Naive thymus-derived CD8-positive, alpha-beta T cell (primary cell): ENCODE data around the gene GGTLC2. TPM values are rescaled to one million over a fixed set of nuclear protein-coding genes. Genes with fewer than 3 reads are reported as not detected.
"Not testable (repeated sequence)": the region's sequence is repeated elsewhere in the genome, so short reads cannot be mapped to it uniquely, and the experiment has no call there.

Experiments
- ATAC-seq, 2 donors: fragments of 150-1000 bp; cut with Tn5 transposase in 1 of 2; sonication (Bioruptor Pico), chemical (Tn5 transposase) in 1 of 2; 1 replicate in 1 of 2; 2 replicates in 1 of 2; pipeline ENCODE4 v1.10.0; 2021; ENCODE audit warnings: mild to moderate bottlenecking in 2 of 2, moderate library complexity in 2 of 2
- POLR2A ChIA-PET: fragments of 350-600 bp; sonication (Branson Sonifier 250); formaldehyde crosslinking; loops from one replicate; lab custom pipeline; 2021; ENCODE audit warnings: antibody characterized with exemption; lab: Charles Lee
- DNase-seq, 10 donors: peaks; one replicate each; pipeline versions ENCODE4 v3.0.0 to v3.0.0-alpha.2; 2020 to 2022
- H3K27ac Mint-ChIP-seq, 10 donors: one replicate each; pipeline ENCODE4 v1.8.0; 2020 to 2022; ENCODE audit warnings: mild to moderate bottlenecking in 10 of 10, mixed read lengths in 10 of 10, moderate library complexity in 4 of 10, inconsistent platforms in 1 of 10
- H3K27me3 Mint-ChIP-seq, 5 donors: one replicate each; pipeline ENCODE4 v1.8.0; 2021 to 2022; ENCODE audit warnings: mixed read lengths in 5 of 5
- H3K36me3 Mint-ChIP-seq, 3 donors: one replicate each; pipeline ENCODE4 v1.8.0; 2020 to 2022; ENCODE audit warnings: mixed read lengths in 3 of 3, mild to moderate bottlenecking in 2 of 3, inconsistent platforms in 1 of 3
- H3K4me1 Mint-ChIP-seq, 4 donors: one replicate each; pipeline ENCODE4 v1.8.0; 2021 to 2022; ENCODE audit warnings: mixed read lengths in 4 of 4
- H3K4me3 Mint-ChIP-seq, 10 donors: one replicate each; pipeline ENCODE4 v1.8.0; 2020 to 2022; ENCODE audit warnings: mild to moderate bottlenecking in 10 of 10, mixed read lengths in 10 of 10, moderate library complexity in 6 of 10, inconsistent platforms in 1 of 10
- H3K9me3 Mint-ChIP-seq, 9 donors: one replicate each; pipeline ENCODE4 v1.8.0; 2020 to 2022; ENCODE audit warnings: mixed read lengths in 9 of 9, mild to moderate bottlenecking in 3 of 9, inconsistent platforms in 1 of 9, moderate library complexity in 1 of 9
- polyA plus RNA-seq, 3 donors: library from polyadenylated mRNA; unstranded; fragments of 300-500 nt; fragmentation: Illumina TruSeq; gene quantifications; one replicate each; pipeline ENCODE4 v1.2.3, GENCODE V29; 2021
- total RNA-seq, 8 experiments: library from RNA in 2 of 8; stranded (reverse) in 2 of 8; gene quantifications; one replicate each; pipeline ENCODE4 v1.2.3 and lab custom pipeline; 2021 to 2026

Gene GGTLC2
- total and polyA plus RNA-seq, 5 experiments from 2014 or later, result not detected

GRCh38 chr22:22616636-22617035 lies 27.8 kb upstream of the GGTLC2 start:
- Mint-ChIP-seq H3K36me3 (no peaks in the 10 kb centered on the region), H3K27me3 (peaks cover 3 to 18% (median 8%) of the 10 kb centered on the region in 5 donors), H3K9me3 (no peaks in the 10 kb centered on the region), H3K4me1 (peaks cover 0 to 11% (median 6%) of the 10 kb centered on the region in 4 donors), H3K4me3 (no peak overlapping the region), H3K27ac (no peak overlapping the region)
- peak in 1 of 2 donors; percentile 74 for ATAC-seq
- POLR2A ChIA-PET, result no interaction called here
- DNase-seq, result peak in 1 of 10 donors; percentile 9

GRCh38 chr22:22618448-22618847 lies 26.0 kb upstream of the GGTLC2 start:
- Mint-ChIP-seq H3K27ac (no peak overlapping the region), H3K4me1 (peaks cover 0 to 11% (median 6%) of the 10 kb centered on the region in 4 donors), H3K36me3 (no peaks in the 10 kb centered on the region), H3K9me3 (no peaks in the 10 kb centered on the region), H3K27me3 (peaks cover 3 to 18% (median 8%) of the 10 kb centered on the region in 5 donors), H3K4me3 (no peak overlapping the region)
- POLR2A ChIA-PET, result no interaction called here
- ATAC-seq (no peak), DNase-seq (no peak)

- H3K27me3 Mint-ChIP-seq, result peaks cover 3 to 18% (median 8%) of the 10 kb centered on the region in 5 donors
- no peak overlapping the region for H3K27ac Mint-ChIP-seq
- ATAC-seq (no peak), DNase-seq (no peak)
- H3K4me3 Mint-ChIP-seq, result no peak overlapping the region
- peaks cover 0 to under 1% (median 0%) of the 10 kb centered on the region in 9 donors for H3K9me3 Mint-ChIP-seq
- H3K4me1 Mint-ChIP-seq, result peaks cover 0 to 11% (median 6%) of the 10 kb centered on the region in 4 donors
- POLR2A ChIA-PET, result no interaction called here
- H3K36me3 Mint-ChIP-seq, result no peaks in the 10 kb centered on the region
Measured at GRCh38 chr22:22618923-22619322, 25.5 kb upstream of the GGTLC2 start.

- POLR2A ChIA-PET, result no interaction called here
Measured at GRCh38 chr22:22619765-22620414, 24.5 kb upstream of the GGTLC2 start.

GRCh38 chr22:22628546-22629495 lies 15.6 kb upstream of the GGTLC2 start:
- H3K4me3 Mint-ChIP-seq, H3K27ac Mint-ChIP-seq, POLR2A ChIA-PET, H3K36me3 Mint-ChIP-seq, H3K27me3 Mint-ChIP-seq, H3K4me1 Mint-ChIP-seq, ATAC-seq, DNase-seq: not testable (repeated sequence)
- H3K9me3 Mint-ChIP-seq, result peaks cover 0 to 16% (median 8%) of the 10 kb centered on the region in 9 donors

More at GRCh38 chr22:22619765-22620414, 24.5 kb upstream of the GGTLC2 start:
- H3K36me3 Mint-ChIP-seq, result peaks cover 0 to 5% (median 3%) of the 10 kb centered on the region in 3 donors
- no peak overlapping the region for H3K27ac Mint-ChIP-seq
- no peak for DNase-seq
- peaks cover 0 to 11% (median 6%) of the 10 kb centered on the region in 4 donors for H3K4me1 Mint-ChIP-seq
- H3K27me3 Mint-ChIP-seq, result peaks cover 3 to 18% (median 8%) of the 10 kb centered on the region in 5 donors
- H3K9me3 Mint-ChIP-seq, result peaks cover 0 to 10% (median 4%) of the 10 kb centered on the region in 9 donors
- no peak for ATAC-seq
- no peak overlapping the region for H3K4me3 Mint-ChIP-seq

GRCh38 chr22:22631223-22631652 lies 13.2 kb upstream of the GGTLC2 start:
- H3K27ac Mint-ChIP-seq, H3K27me3 Mint-ChIP-seq, POLR2A ChIA-PET, DNase-seq, H3K9me3 Mint-ChIP-seq, ATAC-seq, H3K4me1 Mint-ChIP-seq, H3K36me3 Mint-ChIP-seq, H3K4me3 Mint-ChIP-seq: not testable (repeated sequence)

GRCh38 chr22:22632226-22632625 lies 12.2 kb upstream of the GGTLC2 start:
- POLR2A ChIA-PET, H3K9me3 Mint-ChIP-seq, H3K4me3 Mint-ChIP-seq, ATAC-seq, H3K27ac Mint-ChIP-seq, H3K36me3 Mint-ChIP-seq, DNase-seq, H3K27me3 Mint-ChIP-seq, H3K4me1 Mint-ChIP-seq: not testable (repeated sequence)

- H3K4me1 Mint-ChIP-seq, H3K9me3 Mint-ChIP-seq, H3K27ac Mint-ChIP-seq, ATAC-seq, POLR2A ChIA-PET, DNase-seq, H3K27me3 Mint-ChIP-seq, H3K4me3 Mint-ChIP-seq, H3K36me3 Mint-ChIP-seq: not testable (repeated sequence)
Measured at GRCh38 chr22:22633533-22633932, 10.9 kb upstream of the GGTLC2 start.

GRCh38 chr22:22636260-22636659 lies 8.2 kb upstream of the GGTLC2 start:
- POLR2A ChIA-PET, H3K27me3 Mint-ChIP-seq, ATAC-seq, H3K27ac Mint-ChIP-seq, H3K4me3 Mint-ChIP-seq, H3K36me3 Mint-ChIP-seq, H3K9me3 Mint-ChIP-seq, H3K4me1 Mint-ChIP-seq: not testable (repeated sequence)
- DNase-seq, result peak in 2 of 10 donors; percentile 8 to 18

GRCh38 chr22:22638313-22638712 lies 6.1 kb upstream of the GGTLC2 start:
- H3K27ac Mint-ChIP-seq, H3K4me1 Mint-ChIP-seq, POLR2A ChIA-PET, H3K4me3 Mint-ChIP-seq, H3K36me3 Mint-ChIP-seq, DNase-seq, H3K27me3 Mint-ChIP-seq, ATAC-seq, H3K9me3 Mint-ChIP-seq: not testable (repeated sequence)

GRCh38 chr22:22642255-22642654 lies 2.2 kb upstream of the GGTLC2 start:
- H3K4me3 Mint-ChIP-seq, H3K27ac Mint-ChIP-seq, ATAC-seq, POLR2A ChIA-PET, H3K27me3 Mint-ChIP-seq, H3K4me1 Mint-ChIP-seq, DNase-seq, H3K9me3 Mint-ChIP-seq, H3K36me3 Mint-ChIP-seq: not testable (repeated sequence)

GRCh38 chr22:22645969-22646368 lies 1.6 kb downstream of the GGTLC2 start:
- H3K4me3 Mint-ChIP-seq, H3K36me3 Mint-ChIP-seq, POLR2A ChIA-PET, DNase-seq, ATAC-seq, H3K27me3 Mint-ChIP-seq, H3K9me3 Mint-ChIP-seq, H3K4me1 Mint-ChIP-seq: not testable (repeated sequence)
- peak overlapping the region in 1 of 10 donors; percentile 37 for H3K27ac Mint-ChIP-seq

GRCh38 chr22:22647952-22648351 lies 3.5 kb downstream of the GGTLC2 start:
- ATAC-seq, H3K4me1 Mint-ChIP-seq, H3K27ac Mint-ChIP-seq, POLR2A ChIA-PET, H3K4me3 Mint-ChIP-seq, H3K36me3 Mint-ChIP-seq, H3K9me3 Mint-ChIP-seq, H3K27me3 Mint-ChIP-seq: not testable (repeated sequence)
- DNase-seq, result peak in 1 of 10 donors; percentile 23
